ENCODE results near the gene RGMB.

The RGMB gene

DNA sequence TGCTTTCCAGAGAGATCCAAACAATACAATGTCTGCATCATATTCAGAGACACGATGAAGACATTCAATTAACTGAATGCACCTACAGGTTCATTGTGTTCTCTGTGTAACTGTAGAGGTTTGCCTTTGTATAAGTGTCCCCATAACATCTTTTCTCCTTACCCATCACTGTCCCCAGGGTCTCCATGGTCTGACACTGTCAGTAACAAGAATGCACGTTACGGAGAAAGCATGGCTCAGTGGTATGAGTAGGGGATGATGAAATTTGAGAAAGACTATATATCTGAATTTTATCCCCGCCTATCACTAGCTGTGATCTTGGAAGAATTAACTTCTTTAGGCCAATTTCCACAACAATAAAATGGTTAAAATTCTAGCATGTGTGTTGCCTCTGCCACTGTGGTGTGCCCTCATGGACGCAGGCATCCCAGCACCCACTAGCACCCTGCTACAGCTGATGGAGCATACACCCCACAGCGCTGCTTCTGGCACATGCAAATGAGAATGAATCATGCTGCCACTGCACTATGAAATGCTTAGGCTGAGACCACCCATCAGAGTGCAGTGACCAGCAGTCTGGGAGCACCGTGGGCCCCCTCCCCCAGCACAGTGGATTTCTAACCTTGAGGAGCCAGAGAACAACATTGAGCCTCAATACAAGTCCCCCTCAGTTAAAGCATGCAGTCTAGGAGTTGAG is 54.3 kb downstream of the RGMB start:
- no peak for DNase-seq (ENCODE audit: low spot score)

- no peak for DNase-seq (ENCODE audit: low spot score)
Measured at GRCh38 chr5:98836175-98836574, 62.7 kb downstream of the RGMB start.

DNA sequence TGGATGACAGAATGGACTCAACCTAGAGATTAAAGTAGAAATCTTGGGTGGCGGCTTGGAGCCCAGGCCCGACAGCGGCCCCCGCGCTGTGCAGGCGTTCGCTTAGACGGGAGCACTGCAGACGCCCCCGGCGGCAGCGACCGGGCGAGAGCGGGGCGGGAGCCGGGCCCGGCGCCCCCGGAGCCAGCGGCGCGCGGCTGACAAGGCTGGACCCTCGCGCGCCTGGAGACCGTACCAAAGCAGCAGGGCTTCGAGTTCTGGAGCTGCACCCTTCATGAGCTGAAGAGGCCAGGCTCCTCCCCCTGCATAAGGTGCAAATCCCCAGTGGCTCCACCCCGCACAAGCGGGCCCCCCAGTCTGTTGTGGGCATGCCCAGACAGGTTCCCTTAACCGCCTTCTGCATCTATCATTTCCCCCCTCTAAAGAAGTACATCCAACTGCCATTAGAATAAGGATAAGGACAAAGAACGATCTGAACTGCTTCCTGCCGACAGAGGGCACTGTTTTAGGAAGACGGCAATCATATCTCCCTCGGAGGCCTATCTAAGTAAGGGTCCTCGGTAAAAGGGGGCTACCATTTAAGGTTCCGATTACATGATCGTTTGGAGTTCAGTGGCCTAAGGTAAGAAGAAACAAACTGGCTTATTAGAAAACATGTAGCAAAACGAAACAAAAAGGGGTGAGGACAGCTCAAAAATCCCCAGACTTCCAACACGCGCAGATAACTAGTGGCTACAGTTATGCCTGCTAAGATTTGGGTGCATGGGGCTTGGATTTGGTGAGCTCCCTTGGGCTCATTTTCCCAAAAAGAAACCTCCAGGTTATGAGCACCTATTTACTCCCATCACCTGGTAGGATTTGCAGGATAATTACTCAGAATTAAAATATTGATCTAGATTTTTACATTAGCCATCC is 66.3 kb downstream of the RGMB start:
- no peak for DNase-seq (ENCODE audit: low spot score)

GRCh38 chr5:98840946-98841345 is 67.5 kb downstream of the RGMB start:
- DNase-seq (ENCODE audit: low spot score): no peak

GRCh38 chr5:98843481-98843880 is 70.0 kb downstream of the RGMB start:
- no peak for DNase-seq (ENCODE audit: low spot score)

DNA sequence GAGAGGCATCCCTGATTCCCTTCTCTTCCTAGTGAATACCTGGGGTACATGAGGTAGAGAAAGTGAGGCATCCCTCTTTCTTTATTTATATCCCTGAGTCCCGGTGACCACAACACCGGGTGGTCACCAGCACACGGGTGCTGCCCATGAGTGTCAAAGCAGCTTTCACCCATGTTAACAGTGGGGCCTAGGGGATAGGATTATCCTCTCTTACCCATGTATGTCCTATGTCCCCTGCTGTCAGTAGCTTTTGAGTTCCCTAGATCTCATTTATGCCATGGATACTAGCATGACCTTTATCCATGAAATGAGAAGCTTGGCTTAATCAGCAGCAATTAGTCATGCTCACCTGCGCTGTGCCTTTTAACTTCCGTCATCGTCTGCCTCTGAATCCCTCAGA is 71.4 kb downstream of the RGMB start:
- no peak for DNase-seq (ENCODE audit: low spot score)

DNA sequence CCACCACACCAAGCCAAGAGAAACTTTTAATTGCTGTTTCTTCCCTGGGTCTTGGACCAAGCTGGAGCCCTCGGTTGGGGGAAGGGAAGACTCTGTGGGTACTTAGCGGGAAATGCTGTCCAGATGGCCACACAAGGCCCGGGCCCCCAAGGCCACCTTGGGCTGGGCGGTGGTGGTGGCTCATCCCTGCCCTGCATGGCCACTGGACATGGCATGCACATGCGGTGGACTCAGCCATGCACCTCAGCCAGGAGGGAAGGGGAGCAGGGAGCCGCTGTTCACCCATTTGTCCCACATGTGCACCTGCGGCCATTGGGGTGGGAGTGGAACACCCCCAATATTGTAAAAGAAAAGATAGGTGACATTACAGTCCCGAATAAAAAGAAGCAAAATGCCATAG is 72.4 kb downstream of the RGMB start:
- DNase-seq (ENCODE audit: low spot score): no peak
